Trophoblast cell (in vitro differentiated cells and primary cell): ENCODE data around the gene TLE7.

Experiments
- DNase-seq, 2 donors: peaks; one replicate each; pipeline ENCODE4 v3.0.0-alpha.2; 2016
- H2AFZ ChIP-seq: 2 replicates; pipeline ENCODE4 v1.6.1; 2013; ENCODE audit warnings: low read length, moderate library complexity, mild to moderate bottlenecking; ENCODE audit not compliant: insufficient read depth, poor library complexity
- H2AK5ac ChIP-seq: 2 replicates; pipeline ENCODE4 v1.6.1; 2013; ENCODE audit warnings: mild to moderate bottlenecking, low read length
- H2BK120ac ChIP-seq: 2 replicates; pipeline ENCODE4 v1.6.1; 2013; ENCODE audit warnings: low read length, mild to moderate bottlenecking, moderate library complexity; ENCODE audit not compliant: insufficient read depth, poor library complexity
- H2BK12ac ChIP-seq: 2 replicates; pipeline ENCODE4 v1.6.1; 2013; ENCODE audit warnings: mild to moderate bottlenecking, low read length, moderate library complexity
- H2BK5ac ChIP-seq: 2 replicates; pipeline ENCODE4 v1.6.1; 2013; ENCODE audit warnings: low read length, low read depth, moderate library complexity, mild to moderate bottlenecking; ENCODE audit not compliant: poor library complexity
- H3K14ac ChIP-seq: 2 replicates; pipeline ENCODE4 v1.6.1; 2013; ENCODE audit warnings: mild to moderate bottlenecking, low read length
- H3K18ac ChIP-seq: 2 replicates; pipeline ENCODE4 v1.6.1; 2013; ENCODE audit warnings: mild to moderate bottlenecking, low read length
- H3K23ac ChIP-seq: 2 replicates; pipeline ENCODE4 v1.6.1; 2013; ENCODE audit warnings: low read length
- H3K27ac ChIP-seq: 2 replicates; pipeline ENCODE4 v1.5.1; 2013; ENCODE audit warnings: low read depth, mild to moderate bottlenecking, inconsistent platforms, low read length, moderate library complexity
- H3K27me3 ChIP-seq: 2 replicates; pipeline ENCODE4 v1.6.1; 2013; ENCODE audit warnings: inconsistent platforms, mild to moderate bottlenecking, low read length, moderate library complexity; ENCODE audit not compliant: insufficient read depth
- H3K36me3 ChIP-seq, 2 experiments: 1 replicate in 1 of 2; 2 replicates in 1 of 2; pipeline ENCODE4 v1.6.1; 2013; ENCODE audit warnings: low read length in 2 of 2, mild to moderate bottlenecking in 2 of 2, moderate library complexity in 1 of 2; ENCODE audit not compliant: insufficient read depth in 2 of 2, control insufficient read depth in 1 of 2
- H3K4ac ChIP-seq: 2 replicates; pipeline ENCODE4 v1.6.1; 2013; ENCODE audit warnings: low read depth, mild to moderate bottlenecking, low read length, moderate library complexity
- H3K4me1 ChIP-seq, 2 experiments: 1 replicate in 1 of 2; 2 replicates in 1 of 2; pipeline ENCODE4 v1.6.1; 2013; ENCODE audit warnings: low read length in 2 of 2, mild to moderate bottlenecking in 2 of 2, moderate library complexity in 1 of 2; ENCODE audit not compliant: insufficient read depth in 2 of 2, control insufficient read depth in 1 of 2
- H3K4me2 ChIP-seq: 2 replicates; pipeline ENCODE4 v1.6.1; 2013; ENCODE audit warnings: inconsistent platforms, mild to moderate bottlenecking, low read length, moderate library complexity
- H3K4me3 ChIP-seq: 2 replicates; pipeline ENCODE4 v1.5.1; 2013; ENCODE audit warnings: mild to moderate bottlenecking, low read depth, low read length, inconsistent platforms
- H3K79me1 ChIP-seq: one replicate; pipeline ENCODE4 v1.6.1; 2013; ENCODE audit warnings: low read length
- H3K79me2 ChIP-seq: 2 replicates; pipeline ENCODE4 v1.6.1; 2013; ENCODE audit warnings: low read length, mild to moderate bottlenecking; ENCODE audit not compliant: control insufficient read depth, insufficient read depth, poor library complexity
- H3K9ac ChIP-seq: 2 replicates; pipeline ENCODE4 v1.6.1; 2013; ENCODE audit warnings: mild to moderate bottlenecking, low read length
- H3K9me3 ChIP-seq: 2 replicates; pipeline ENCODE4 v1.6.1; 2013; ENCODE audit warnings: low read depth, mild to moderate bottlenecking, control low read depth, inconsistent platforms, low read length; ENCODE audit not compliant: insufficient read depth
- H4K12ac ChIP-seq: 2 replicates; pipeline ENCODE4 v1.6.1; 2013; ENCODE audit warnings: low read depth, mild to moderate bottlenecking, low read length, moderate library complexity
- H4K8ac ChIP-seq: 2 replicates; pipeline ENCODE4 v1.6.1; 2013; ENCODE audit warnings: low read depth, mild to moderate bottlenecking, low read length, moderate library complexity
- H4K91ac ChIP-seq: one replicate; pipeline ENCODE4 v1.6.1; 2013; ENCODE audit warnings: low read depth, mild to moderate bottlenecking, low read length, moderate library complexity
- WGBS: extraction: QIAGEN DNeasy Blood & Tissue Kit; methylation state at CpG from one replicate; pipeline ENCODE4 v1.1.7; 2013; ENCODE audit warnings: missing lambda C conversion rate; ENCODE audit not compliant: insufficient read length, insufficient coverage; ENCODE audit errors: extremely low coverage; 5-methylcytosine and 5-hydroxymethylcytosine counted together

Gene TLE7

GRCh38 chr16:71429581-71429980 is 12.3 kb downstream of the TLE7 start:
- Histone ChIP-seq H3K9me3 (peaks cover 5% of the 10 kb centered on the region), H3K4me3 (no peak overlapping the region), H2BK120ac (no peak overlapping the region), H2AK5ac (no peak overlapping the region), H4K8ac (no peak overlapping the region), H3K4ac (no peak overlapping the region), H2BK12ac (no peak overlapping the region), H3K79me1 (no peaks in the 10 kb centered on the region), H3K9ac (no peak overlapping the region), H4K12ac (no peak overlapping the region), H3K27ac (peak overlapping the region; percentile 7), H3K4me1 (peaks cover 4 to 8% of the 10 kb centered on the region in 2 experiments), H2BK5ac (no peak overlapping the region), H3K27me3 (peaks cover 2% of the 10 kb centered on the region), H3K14ac (no peak overlapping the region), H3K4me2 (no peak overlapping the region), H4K91ac (no peak overlapping the region), H3K18ac (no peak overlapping the region), H2AFZ (no peak overlapping the region), H3K36me3 (no peaks in the 10 kb centered on the region), H3K79me2 (no peaks in the 10 kb centered on the region), H3K23ac (no peak overlapping the region)
- DNase-seq = peak; percentile 20 to 91
- no CpG with 5 or more reads among the region's 3 CpGs for WGBS

DNA sequence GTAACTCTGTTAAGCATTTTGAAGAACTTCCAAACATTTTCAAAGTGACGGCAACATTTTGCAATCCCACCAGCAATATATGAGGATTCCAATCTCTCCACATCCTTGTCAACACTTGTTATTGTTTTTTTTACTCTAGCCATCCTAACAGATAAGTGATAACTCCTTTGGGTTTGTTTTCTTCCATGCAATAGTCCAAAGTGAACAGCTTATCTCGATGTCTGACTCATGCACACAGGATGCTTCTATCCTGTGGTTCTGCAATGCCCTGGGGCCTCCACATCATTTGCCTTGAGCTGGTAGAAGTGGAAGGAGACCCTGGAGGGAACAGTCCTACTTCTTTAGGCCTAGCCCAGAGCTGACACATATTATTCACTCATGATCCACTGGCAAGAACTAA is 13.0 kb downstream of the TLE7 start:
- no CpG with 5 or more reads among the region's 2 CpGs for WGBS
- H3K4me3 ChIP-seq = no peak overlapping the region
- H3K4me2 ChIP-seq = no peak overlapping the region
- H4K12ac ChIP-seq = no peak overlapping the region
- H2BK12ac ChIP-seq = no peak overlapping the region
- no peak overlapping the region for H3K4ac ChIP-seq
- H3K23ac ChIP-seq = no peak overlapping the region
- H3K27me3 ChIP-seq = peaks cover 2% of the 10 kb centered on the region
- H2AFZ ChIP-seq = no peak overlapping the region
- peak; percentile 97 to 99 for DNase-seq
- no peak overlapping the region for H4K91ac ChIP-seq
- H3K9ac ChIP-seq = no peak overlapping the region
- H3K18ac ChIP-seq = no peak overlapping the region
- no peaks in the 10 kb centered on the region for H3K79me1 ChIP-seq
- no peak overlapping the region for H2AK5ac ChIP-seq
- H3K9me3 ChIP-seq = peaks cover 6% of the 10 kb centered on the region
- H3K4me1 ChIP-seq = peaks cover 4 to 8% of the 10 kb centered on the region in 2 experiments
- H3K36me3 ChIP-seq = no peaks in the 10 kb centered on the region
- H3K27ac ChIP-seq = peak overlapping the region; percentile 7
- H3K14ac ChIP-seq = no peak overlapping the region
- H2BK120ac ChIP-seq = no peak overlapping the region
- H4K8ac ChIP-seq = no peak overlapping the region
- no peak overlapping the region for H2BK5ac ChIP-seq
- H3K79me2 ChIP-seq = no peaks in the 10 kb centered on the region

GRCh38 chr16:71428385-71428784 is 13.5 kb downstream of the TLE7 start:
- Histone ChIP-seq H2AFZ (no peak overlapping the region), H3K4me1 (peaks cover 4 to 8% of the 10 kb centered on the region in 2 experiments), H2AK5ac (no peak overlapping the region), H3K14ac (no peak overlapping the region), H3K27me3 (peaks cover 2% of the 10 kb centered on the region), H2BK120ac (no peak overlapping the region), H3K18ac (no peak overlapping the region), H3K79me1 (no peaks in the 10 kb centered on the region), H2BK12ac (no peak overlapping the region), H4K8ac (no peak overlapping the region), H3K4ac (no peak overlapping the region), H3K9ac (no peak overlapping the region), H3K4me2 (no peak overlapping the region), H2BK5ac (no peak overlapping the region), H3K23ac (no peak overlapping the region), H3K79me2 (no peaks in the 10 kb centered on the region), H3K36me3 (no peaks in the 10 kb centered on the region), H3K9me3 (peaks cover 7% of the 10 kb centered on the region), H3K27ac (no peak overlapping the region), H4K91ac (no peak overlapping the region), H4K12ac (no peak overlapping the region), H3K4me3 (no peak overlapping the region)
- DNase-seq = no peak

DNA sequence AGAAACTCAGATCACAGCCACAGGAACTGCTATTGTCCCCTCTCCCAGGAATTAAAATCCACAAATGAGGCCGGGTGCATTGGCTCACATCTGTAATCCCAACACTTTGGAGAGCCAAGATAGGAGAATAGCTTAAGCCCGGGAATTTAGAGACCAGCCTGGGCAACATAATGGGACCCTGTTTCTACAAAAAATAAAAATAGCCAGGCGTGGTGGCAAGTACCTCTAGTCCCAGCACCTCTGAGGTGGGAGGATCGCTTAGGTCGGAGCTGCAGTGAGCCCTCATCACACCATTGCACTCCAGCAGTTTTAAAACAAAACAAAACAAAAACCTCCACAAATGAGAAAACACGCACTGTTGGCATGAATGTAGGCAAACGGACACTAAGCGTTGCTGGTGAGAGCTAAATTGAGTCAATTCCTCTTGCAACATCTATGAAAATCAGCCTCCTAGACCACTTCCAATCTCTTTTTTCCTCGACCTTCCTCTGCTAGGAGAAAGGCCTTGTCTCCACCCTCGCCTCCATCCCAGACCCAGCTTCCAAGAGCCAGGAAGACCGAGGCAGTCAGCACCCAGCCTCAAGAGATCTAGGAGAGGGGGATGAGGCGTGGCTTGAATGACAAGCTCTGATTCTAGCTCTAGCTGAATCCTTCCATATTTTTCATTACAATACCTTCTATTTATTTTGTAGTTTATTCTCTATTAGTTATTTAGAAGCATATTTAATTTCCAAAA is 14.8 kb downstream of the TLE7 start:
- no CpG with 5 or more reads among the region's 12 CpGs for WGBS
- H3K14ac ChIP-seq = no peak overlapping the region

More for the DNA sequence above, 14.8 kb downstream of the TLE7 start:
- no peak overlapping the region for H4K91ac ChIP-seq
- H4K12ac ChIP-seq = no peak overlapping the region
- no peak overlapping the region for H3K23ac ChIP-seq
- H3K4me3 ChIP-seq = no peak overlapping the region
- H3K4ac ChIP-seq = no peak overlapping the region
- no peak overlapping the region for H3K4me2 ChIP-seq
- H3K79me1 ChIP-seq = no peaks in the 10 kb centered on the region
- H4K8ac ChIP-seq = no peak overlapping the region
- no peak for DNase-seq
- peaks cover 2% of the 10 kb centered on the region for H3K27me3 ChIP-seq
- H2BK12ac ChIP-seq = no peak overlapping the region
- no peak overlapping the region for H2AFZ ChIP-seq
- no peak overlapping the region for H2BK5ac ChIP-seq
- H3K4me1 ChIP-seq = peaks cover 4 to 8% of the 10 kb centered on the region in 2 experiments
- H2AK5ac ChIP-seq = no peak overlapping the region
- no peaks in the 10 kb centered on the region for H3K79me2 ChIP-seq
- no peaks in the 10 kb centered on the region for H3K36me3 ChIP-seq
- H3K9me3 ChIP-seq = peaks cover 4% of the 10 kb centered on the region
- no peak overlapping the region for H2BK120ac ChIP-seq
- no peak overlapping the region for H3K27ac ChIP-seq
- H3K9ac ChIP-seq = no peak overlapping the region
- no peak overlapping the region for H3K18ac ChIP-seq
